GM19372 (cell line): Measurements from ENCODE around the gene CDH22.

Experiments used
- ATAC-seq: cut with Tn5 transposase; IDR thresholded peaks from one replicate; pipeline ENCODE4 v1.9.1; 2021; ENCODE audit warnings: mild to moderate bottlenecking, low read depth, moderate library complexity; ENCODE audit not compliant: unreplicated experiment

The CDH22 gene

GRCh38 chr20:46128310-46129151 is 179.8 kb downstream of the CDH22 start:
- ATAC-seq, result no peak

DNA sequence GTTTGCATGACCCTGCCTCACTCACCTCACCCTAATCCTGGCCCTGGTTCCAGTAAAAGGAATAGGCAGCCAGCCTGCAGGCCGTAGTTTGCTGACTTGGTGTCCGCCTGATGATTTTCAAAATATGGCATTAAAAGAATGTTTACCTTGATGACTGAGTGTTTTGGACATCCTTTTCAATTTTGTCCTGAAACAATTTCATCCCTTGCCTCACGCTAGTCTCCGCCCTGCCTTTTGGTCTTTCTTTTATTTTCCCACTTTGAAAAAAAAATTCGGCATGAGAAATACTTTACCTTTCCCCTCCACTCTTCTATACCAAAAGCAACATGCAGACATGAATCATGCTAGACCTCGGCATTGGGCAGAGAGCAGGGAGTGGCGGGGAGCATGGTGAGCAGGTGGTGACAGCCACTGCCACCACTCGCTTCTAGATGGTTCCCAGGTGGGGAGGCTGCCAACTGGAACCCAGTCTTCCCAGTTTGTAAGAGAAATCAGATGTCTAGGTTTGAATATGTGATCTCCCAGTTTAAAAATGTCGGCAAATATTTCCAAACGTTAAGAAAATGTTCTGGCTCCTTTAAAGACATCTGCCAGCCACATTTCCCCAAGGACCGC is 180.8 kb downstream of the CDH22 start:
- no peak for ATAC-seq

GRCh38 chr20:46126440-46127056 is 181.8 kb downstream of the CDH22 start:
- no peak for ATAC-seq
